DMS153 treated with DMSO at 0.1 percent for 48 hours (cell line): ENCODE data around the gene NCLN.

Source experiments
- DNase-seq: peaks from one replicate; lab custom pipeline; 2025; ENCODE audit not compliant: unreplicated experiment; lab: John Stamatoyannopoulos, UW

The NCLN gene

DNA sequence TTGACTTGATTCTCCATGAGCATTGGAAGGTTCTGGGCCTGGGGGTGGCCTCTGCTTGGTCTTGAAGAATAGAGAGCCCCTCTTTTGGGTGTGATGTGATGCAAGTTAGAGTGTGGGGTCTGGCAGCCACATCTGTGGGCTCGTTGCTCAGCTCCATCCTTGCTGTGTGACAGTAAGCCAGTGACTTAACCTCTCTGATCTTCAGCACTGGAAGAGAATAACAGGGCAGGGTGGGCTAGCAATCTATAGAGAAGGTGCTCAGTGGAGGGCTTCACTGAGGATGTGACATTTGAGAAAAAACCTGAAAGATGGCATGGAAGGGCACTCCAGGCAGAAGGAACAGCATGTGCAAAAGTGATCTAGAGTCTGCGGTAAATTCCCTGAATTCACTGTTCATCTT is 66.9 kb downstream of the NCLN start:
- no peak for DNase-seq

DNA sequence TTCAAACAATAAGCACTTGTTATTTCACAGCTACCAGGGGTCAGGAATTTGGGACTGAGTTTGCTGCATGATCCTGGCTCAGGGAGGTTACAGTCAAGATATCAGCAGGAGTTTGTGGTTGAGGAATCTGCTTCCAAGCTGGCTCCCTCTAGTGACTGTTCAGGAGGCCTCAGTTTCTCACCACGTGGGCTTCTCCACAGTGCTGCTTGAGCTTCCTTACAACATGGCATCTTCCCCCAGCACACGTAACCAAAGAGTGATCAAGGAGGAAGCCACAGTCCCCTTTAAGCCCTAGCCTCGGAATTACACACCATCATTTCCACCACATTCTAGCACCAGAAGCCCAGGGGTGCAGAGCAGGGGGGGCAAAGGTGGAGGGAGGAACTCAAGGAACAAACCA is 67.5 kb downstream of the NCLN start:
- no peak for DNase-seq

DNA sequence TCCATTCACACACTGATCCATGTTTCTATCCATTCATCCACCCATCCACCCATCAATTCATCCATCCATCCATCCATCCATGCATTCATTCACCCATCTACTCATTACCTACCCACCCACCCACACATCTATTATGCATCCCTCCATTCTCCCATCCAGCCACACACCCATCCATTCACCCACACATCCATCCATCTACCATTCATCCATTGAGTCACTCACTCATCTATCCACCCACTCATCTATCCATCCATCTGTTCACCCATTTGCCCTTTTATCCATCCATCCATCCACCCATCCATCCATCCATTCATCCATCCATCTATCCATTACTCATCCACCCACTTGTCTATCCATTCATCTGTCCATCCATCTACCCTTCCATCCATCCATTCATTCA is 68.8 kb downstream of the NCLN start:
- no peak for DNase-seq

DNA sequence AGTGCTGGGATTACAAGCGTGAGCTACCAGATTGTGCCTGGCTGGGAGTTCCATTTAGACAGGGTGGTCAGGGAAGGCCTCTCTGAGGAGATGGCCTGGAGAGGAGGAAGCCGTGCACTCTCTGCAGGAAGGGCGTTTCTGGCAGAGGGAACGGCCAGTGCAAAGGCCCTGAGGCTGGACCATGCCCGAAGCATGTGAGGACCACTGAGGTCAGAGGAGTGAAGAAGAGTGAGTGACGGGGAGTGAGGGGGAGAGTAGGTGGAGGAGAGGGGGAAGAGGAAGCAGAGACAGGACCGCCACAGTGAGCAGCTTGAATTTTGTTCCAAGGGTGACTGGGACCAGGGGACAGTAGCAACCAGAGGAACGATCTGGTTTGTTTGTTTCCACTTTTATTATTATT is 71.3 kb downstream of the NCLN start:
- DNase-seq: no peak
